ENCODE measurements around the gene TUBB4A. TPM values are rescaled to one million over a fixed set of nuclear protein-coding genes. Genes with fewer than 3 reads are reported as not detected.
A peak's percentile ranks its signal among the peaks of the same experiment; 100 is the strongest.

TUBB4A gene
- total RNA-seq, 1 experiment from 2014 or later: 18.5 TPM

DNA sequence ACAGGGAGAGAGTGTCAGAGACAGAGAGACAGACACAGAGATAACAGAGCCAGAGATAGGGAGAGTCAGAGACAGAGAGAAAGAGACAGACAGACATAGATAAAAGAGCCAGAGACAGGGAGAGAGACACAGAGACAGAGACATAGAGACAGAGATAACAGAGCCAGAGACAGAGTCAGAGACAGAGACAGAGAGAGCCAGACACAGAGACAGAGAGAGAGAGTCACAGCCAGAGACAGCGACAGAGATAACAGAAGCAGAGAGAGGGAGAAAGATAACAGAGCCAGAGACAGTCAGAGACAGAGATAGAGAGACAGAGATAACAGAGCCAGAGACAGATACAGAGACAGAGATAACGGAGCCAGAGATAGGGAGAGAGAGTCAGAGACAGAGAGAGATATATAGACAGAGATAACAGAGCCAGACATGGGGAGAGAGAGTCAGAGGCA is 27.9 kb upstream of the TUBB4A start (continued):
- TF ChIP-seq, protein P1, sequence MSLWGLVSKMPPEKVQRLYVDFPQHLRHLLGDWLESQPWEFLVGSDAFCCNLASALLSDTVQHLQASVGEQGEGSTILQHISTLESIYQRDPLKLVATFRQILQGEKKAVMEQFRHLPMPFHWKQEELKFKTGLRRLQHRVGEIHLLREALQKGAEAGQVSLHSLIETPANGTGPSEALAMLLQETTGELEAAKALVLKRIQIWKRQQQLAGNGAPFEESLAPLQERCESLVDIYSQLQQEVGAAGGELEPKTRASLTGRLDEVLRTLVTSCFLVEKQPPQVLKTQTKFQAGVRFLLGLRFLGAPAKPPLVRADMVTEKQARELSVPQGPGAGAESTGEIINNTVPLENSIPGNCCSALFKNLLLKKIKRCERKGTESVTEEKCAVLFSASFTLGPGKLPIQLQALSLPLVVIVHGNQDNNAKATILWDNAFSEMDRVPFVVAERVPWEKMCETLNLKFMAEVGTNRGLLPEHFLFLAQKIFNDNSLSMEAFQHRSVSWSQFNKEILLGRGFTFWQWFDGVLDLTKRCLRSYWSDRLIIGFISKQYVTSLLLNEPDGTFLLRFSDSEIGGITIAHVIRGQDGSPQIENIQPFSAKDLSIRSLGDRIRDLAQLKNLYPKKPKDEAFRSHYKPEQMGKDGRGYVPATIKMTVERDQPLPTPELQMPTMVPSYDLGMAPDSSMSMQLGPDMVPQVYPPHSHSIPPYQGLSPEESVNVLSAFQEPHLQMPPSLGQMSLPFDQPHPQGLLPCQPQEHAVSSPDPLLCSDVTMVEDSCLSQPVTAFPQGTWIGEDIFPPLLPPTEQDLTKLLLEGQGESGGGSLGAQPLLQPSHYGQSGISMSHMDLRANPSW (CRISPR knock-in tag; conservative IDR thresholded peaks at IDR 0.05; ENCODE audit: low read depth): no peak
- TF ChIP-seq GRHL2 (CRISPR knock-in tag; IDR thresholded peaks at IDR 0.05; ENCODE audit: insufficient replicate concordance, severe bottlenecking): no peak
- TF ChIP-seq, protein P2, sequence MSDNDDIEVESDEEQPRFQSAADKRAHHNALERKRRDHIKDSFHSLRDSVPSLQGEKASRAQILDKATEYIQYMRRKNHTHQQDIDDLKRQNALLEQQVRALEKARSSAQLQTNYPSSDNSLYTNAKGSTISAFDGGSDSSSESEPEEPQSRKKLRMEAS (CRISPR knock-in tag; IDR thresholded peaks at IDR 0.05): no peak
- TF ChIP-seq IRF2 (CRISPR knock-in tag; IDR thresholded peaks at IDR 0.05; ENCODE audit: borderline replicate concordance, low read depth): no peak
- no peak for TF ChIP-seq ATF1 (CRISPR knock-in tag; IDR thresholded peaks at IDR 0.05)
- TF ChIP-seq TEAD1 (CRISPR knock-in tag; IDR thresholded peaks at IDR 0.05): no peak
- no peak for TF ChIP-seq ZNF317 (CRISPR knock-in tag; IDR thresholded peaks at IDR 0.05; ENCODE audit: borderline replicate concordance, low read depth)
- TF ChIP-seq, protein P3, sequence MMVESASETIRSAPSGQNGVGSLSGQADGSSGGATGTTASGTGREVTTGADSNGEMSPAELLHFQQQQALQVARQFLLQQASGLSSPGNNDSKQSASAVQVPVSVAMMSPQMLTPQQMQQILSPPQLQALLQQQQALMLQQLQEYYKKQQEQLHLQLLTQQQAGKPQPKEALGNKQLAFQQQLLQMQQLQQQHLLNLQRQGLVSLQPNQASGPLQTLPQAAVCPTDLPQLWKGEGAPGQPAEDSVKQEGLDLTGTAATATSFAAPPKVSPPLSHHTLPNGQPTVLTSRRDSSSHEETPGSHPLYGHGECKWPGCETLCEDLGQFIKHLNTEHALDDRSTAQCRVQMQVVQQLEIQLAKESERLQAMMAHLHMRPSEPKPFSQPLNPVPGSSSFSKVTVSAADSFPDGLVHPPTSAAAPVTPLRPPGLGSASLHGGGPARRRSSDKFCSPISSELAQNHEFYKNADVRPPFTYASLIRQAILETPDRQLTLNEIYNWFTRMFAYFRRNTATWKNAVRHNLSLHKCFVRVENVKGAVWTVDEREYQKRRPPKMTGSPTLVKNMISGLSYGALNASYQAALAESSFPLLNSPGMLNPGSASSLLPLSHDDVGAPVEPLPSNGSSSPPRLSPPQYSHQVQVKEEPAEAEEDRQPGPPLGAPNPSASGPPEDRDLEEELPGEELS (CRISPR knock-in tag; IDR thresholded peaks at IDR 0.05): no peak
- TF ChIP-seq ZNF423 (CRISPR knock-in tag; IDR thresholded peaks at IDR 0.05): no peak

DNA sequence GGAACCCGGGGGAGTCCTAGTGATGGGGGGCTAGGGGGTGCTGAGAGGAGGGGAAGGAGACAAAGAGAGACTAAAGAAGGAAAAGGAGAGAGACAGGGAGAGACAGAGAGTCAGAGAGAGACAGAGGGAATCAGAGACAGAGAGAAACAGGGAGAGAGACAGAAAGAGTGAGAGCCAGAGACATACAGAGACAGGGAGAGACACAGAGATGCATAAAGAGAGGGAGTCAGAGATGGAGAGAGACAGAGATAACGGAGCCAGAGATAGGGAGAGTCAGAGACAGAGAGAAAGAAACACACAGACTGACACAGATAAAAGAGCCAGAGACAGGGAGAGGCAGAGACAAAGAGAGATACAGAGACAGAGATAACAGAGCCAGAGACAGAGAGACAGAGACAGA is 27.2 kb upstream of the TUBB4A start:
- DNase-seq (ENCODE audit: low spot score) (no peak), ATAC-seq (no peak)
- Mint-ChIP-seq H3K36me3 (no peaks in the 10 kb centered on the region), H3K27ac (no peak overlapping the region), H3K9me3 (no peaks in the 10 kb centered on the region), H3K27me3 (ENCODE audit: low read depth) (peaks cover 65% of the 10 kb centered on the region), H3K4me3 (peak overlapping the region; percentile 74), H3K4me1 (peaks cover 46% of the 10 kb centered on the region)
- CTCF ChIA-PET: interaction anchor here (1.2 kb wide), 1 partner anchor 209 kb away, joined by 3 read pairs; no protein-coding TSS in a partner anchor
- TF ChIP-seq, protein P4, sequence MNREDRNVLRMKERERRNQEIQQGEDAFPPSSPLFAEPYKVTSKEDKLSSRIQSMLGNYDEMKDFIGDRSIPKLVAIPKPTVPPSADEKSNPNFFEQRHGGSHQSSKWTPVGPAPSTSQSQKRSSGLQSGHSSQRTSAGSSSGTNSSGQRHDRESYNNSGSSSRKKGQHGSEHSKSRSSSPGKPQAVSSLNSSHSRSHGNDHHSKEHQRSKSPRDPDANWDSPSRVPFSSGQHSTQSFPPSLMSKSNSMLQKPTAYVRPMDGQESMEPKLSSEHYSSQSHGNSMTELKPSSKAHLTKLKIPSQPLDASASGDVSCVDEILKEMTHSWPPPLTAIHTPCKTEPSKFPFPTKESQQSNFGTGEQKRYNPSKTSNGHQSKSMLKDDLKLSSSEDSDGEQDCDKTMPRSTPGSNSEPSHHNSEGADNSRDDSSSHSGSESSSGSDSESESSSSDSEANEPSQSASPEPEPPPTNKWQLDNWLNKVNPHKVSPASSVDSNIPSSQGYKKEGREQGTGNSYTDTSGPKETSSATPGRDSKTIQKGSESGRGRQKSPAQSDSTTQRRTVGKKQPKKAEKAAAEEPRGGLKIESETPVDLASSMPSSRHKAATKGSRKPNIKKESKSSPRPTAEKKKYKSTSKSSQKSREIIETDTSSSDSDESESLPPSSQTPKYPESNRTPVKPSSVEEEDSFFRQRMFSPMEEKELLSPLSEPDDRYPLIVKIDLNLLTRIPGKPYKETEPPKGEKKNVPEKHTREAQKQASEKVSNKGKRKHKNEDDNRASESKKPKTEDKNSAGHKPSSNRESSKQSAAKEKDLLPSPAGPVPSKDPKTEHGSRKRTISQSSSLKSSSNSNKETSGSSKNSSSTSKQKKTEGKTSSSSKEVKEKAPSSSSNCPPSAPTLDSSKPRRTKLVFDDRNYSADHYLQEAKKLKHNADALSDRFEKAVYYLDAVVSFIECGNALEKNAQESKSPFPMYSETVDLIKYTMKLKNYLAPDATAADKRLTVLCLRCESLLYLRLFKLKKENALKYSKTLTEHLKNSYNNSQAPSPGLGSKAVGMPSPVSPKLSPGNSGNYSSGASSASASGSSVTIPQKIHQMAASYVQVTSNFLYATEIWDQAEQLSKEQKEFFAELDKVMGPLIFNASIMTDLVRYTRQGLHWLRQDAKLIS (CRISPR knock-in tag; IDR thresholded peaks at IDR 0.05; ENCODE audit: borderline replicate concordance): no peak
- POLR2A ChIA-PET: no interaction called here

DNA sequence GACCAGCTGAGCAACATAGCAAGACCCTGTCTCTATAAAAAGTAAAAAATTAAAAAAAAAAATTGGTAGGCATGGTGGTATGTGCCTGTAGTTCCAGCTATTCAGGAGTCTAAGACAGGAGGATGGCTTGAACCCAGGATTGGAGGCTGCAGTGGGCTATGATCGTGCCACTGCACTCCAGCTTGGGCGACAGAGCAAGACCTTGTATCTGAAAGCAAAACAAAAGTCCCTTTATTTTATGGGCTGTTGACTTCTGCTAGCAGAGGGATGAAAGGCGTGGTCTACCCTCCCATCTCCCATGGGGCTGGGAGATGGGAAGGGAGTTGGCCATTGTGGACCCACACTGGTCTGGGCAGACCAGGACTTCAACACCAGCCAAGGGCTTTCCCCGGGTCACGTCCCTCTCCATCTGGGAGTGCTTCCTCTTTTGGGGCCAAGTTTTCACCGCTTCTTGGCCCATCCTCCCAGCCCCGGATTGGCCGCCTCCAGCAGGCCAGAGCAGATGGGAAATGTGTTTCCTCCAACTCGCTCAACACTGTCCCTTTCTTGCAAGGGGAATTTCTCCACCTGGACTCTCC is 26.5 kb upstream of the TUBB4A start:
- Mint-ChIP-seq H3K9me3 (no peaks in the 10 kb centered on the region), H3K4me1 (peaks cover 42% of the 10 kb centered on the region), H3K27me3 (ENCODE audit: low read depth) (peaks cover 58% of the 10 kb centered on the region), H3K4me3 (no peak overlapping the region), H3K36me3 (no peaks in the 10 kb centered on the region), H3K27ac (no peak overlapping the region)
- POLR2A ChIA-PET: no interaction called here
- DNase-seq (ENCODE audit: low spot score): peak; percentile 30
- ATAC-seq: no peak
- TF ChIP-seq CREB1 (CRISPR knock-in tag; IDR thresholded peaks at IDR 0.05) (no peak), ZNF121 (CRISPR knock-in tag; IDR thresholded peaks at IDR 0.05) (0 out of 2 replicates have a peak, but pooled peaks have one; percentile 1)
- CTCF ChIA-PET: interaction anchor here (1.2 to 1.5 kb wide), 2 partner anchors 12 to 210 kb away, joined by 3 to 5 read pairs; no protein-coding TSS in a partner anchor
